Measurements from ENCODE around the gene PKN1. TPM values are rescaled to one million over a fixed set of nuclear protein-coding genes. Genes with fewer than 3 reads are reported as not detected.

PKN1 gene
- total and polyA plus RNA-seq, 5 experiments from 2014 or later, result 45.5 to 200 (median 96.6) TPM

DNA sequence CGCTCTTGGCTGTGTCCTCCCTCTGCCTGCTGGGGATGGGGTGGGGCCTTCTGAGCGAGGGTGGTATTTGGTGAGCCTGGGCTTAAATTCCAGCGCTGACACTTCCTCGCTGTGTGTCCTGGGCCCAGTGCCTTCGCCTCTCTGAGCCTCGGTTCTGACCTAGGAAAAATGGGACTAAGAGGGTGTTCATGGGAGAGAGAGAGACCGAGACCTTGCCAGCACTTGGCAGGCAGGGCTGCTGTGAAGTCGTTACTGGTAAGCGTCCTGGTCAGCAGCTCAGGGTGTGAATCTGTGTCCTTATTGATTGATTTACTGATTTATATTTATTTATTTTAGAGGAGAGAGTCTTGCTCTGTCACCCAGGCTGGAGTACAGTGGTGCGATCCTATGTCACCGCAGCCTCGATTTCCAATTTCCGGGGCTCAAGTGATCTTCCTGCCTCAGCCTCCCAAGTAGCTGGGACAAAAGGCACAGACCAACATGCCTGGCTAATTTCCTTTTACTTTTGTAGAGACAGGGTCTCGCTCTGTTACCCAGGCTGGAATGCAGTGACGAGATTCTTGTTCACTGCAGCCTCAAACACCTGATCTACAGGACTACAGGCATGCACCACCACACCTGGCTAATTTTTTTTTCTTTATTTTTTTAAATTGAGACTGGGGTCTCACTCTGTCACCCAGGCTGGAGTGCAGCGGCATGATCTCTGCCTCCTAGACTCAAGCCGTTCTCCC is 2.4 kb downstream of the PKN1 start:
- ATAC-seq, result no peak
- no peaks in the 10 kb centered on the region for H3K9me3 Mint-ChIP-seq
- H3K27me3 Mint-ChIP-seq, result no peaks in the 10 kb centered on the region
- no peak for DNase-seq
- peaks cover 0 to 19% (median 0%) of the 10 kb centered on the region in 3 donors for H3K36me3 Mint-ChIP-seq
- H3K4me1 Mint-ChIP-seq, result peaks cover 25 to 71% (median 59%) of the 10 kb centered on the region in 4 donors
- H3K27ac Mint-ChIP-seq, result peak overlapping the region; percentile 58 to 95 (median 90)
- peak overlapping the region; percentile 44 to 87 (median 79) for H3K4me3 Mint-ChIP-seq
- POLR2A ChIA-PET, result interaction anchor here (1.0 to 2.2 kb wide), 3 partner anchors 17 to 83 kb away, joined by 3 to 8 read pairs (median 3); partner anchors contain the start of gene DNAJB1

- Mint-ChIP-seq H3K4me1 (peaks cover 28 to 71% (median 60%) of the 10 kb centered on the region in 4 donors), H3K36me3 (peaks cover 0 to 33% (median 7%) of the 10 kb centered on the region in 3 donors), H3K9me3 (no peaks in the 10 kb centered on the region), H3K27me3 (no peaks in the 10 kb centered on the region), H3K4me3 (peak overlapping the region in 9 of 10 donors; percentile 23 to 99 (median 48)), H3K27ac (peak overlapping the region; percentile 55 to 96 (median 86))
- ATAC-seq (no peak), DNase-seq (no peak)
- POLR2A ChIA-PET, result interaction anchor here (0.6 to 1.3 kb wide), 11 partner anchors 10 to 276 kb away, joined by 3 to 11 read pairs (median 4); partner anchors contain the start of gene DNAJB1
Measured at GRCh38 chr19:14437578-14438140, 4.6 kb downstream of the PKN1 start.

DNA sequence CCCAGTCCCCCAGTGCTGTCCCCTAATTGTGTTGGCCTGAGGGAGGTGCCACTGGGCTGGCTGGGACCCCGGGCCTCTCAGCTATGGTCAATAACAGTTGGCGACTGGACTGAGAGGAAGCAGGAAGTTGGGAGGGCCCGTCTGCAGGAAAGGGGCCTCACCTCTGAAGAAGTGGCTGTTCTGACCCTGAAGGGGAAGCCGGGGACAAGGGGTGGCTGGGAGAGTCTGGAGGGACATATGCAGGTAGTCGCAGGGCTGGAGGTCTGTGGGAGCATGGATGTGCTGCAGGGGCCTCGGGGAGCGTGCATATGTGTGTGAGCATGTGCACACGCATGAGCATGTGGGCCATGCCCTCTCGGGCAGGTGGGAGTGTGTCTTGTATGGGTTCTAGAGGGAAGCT is 5.9 kb downstream of the PKN1 start:
- DNase-seq (no peak), ATAC-seq (no peak)
- Mint-ChIP-seq H3K27ac (peak overlapping the region; percentile 87 to 98 (median 91)), H3K36me3 (peaks cover 0 to 44% (median 14%) of the 10 kb centered on the region in 3 donors), H3K27me3 (no peaks in the 10 kb centered on the region), H3K4me1 (peaks cover 28 to 75% (median 61%) of the 10 kb centered on the region in 4 donors), H3K9me3 (no peaks in the 10 kb centered on the region), H3K4me3 (peak overlapping the region; percentile 60 to 100 (median 89))
- POLR2A ChIA-PET, result interaction anchor here (0.6 to 1.3 kb wide), 3 partner anchors 17 to 71 kb away, joined by 4 to 9 read pairs (median 5); no protein-coding TSS in a partner anchor

DNA sequence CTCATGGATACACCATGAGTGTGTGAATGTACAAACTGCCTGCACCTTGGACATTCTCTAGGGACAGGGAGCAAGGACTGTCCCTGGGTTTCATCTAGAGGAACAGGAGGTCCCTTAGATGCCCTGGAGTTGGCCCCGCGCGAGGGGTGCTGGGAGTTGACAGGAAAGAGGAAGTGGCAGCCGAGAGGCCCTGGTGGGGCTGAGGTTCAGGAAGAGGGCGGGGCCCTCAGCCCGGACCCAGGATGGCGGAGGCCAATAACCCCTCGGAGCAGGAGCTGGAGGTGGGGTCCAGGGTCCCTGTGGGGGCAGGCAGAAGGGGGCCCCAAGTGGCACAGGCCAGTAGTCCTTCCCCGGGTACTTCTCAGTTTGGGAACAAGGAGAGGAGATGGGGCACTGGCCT is 6.9 kb downstream of the PKN1 start:
- ATAC-seq, result peak; percentile 98 to 100
- peak overlapping the region; percentile 86 to 100 (median 92) for H3K4me3 Mint-ChIP-seq
- H3K36me3 Mint-ChIP-seq, result peaks cover 4 to 53% (median 18%) of the 10 kb centered on the region in 3 donors
- H3K27ac Mint-ChIP-seq, result peak overlapping the region; percentile 89 to 98 (median 95)
- H3K27me3 Mint-ChIP-seq, result no peaks in the 10 kb centered on the region
- H3K4me1 Mint-ChIP-seq, result peaks cover 26 to 73% (median 56%) of the 10 kb centered on the region in 4 donors
- H3K9me3 Mint-ChIP-seq, result no peaks in the 10 kb centered on the region
- POLR2A ChIA-PET, result interaction anchor here (0.6 to 1.3 kb wide), 7 partner anchors 9 to 76 kb away, joined by 3 to 11 read pairs (median 3); partner anchors contain the start of gene DDX39A
- DNase-seq, result peak; percentile 56 to 85 (median 74)

GRCh38 chr19:14441041-14441938 is 8.2 kb downstream of the PKN1 start:
- peak overlapping the region; percentile 16 to 95 (median 72) for H3K27ac Mint-ChIP-seq

GRCh38 chr19:14442891-14443631 is 10.0 kb downstream of the PKN1 start:
- ATAC-seq, result no peak

More at GRCh38 chr19:14441041-14441938, 8.2 kb downstream of the PKN1 start:
- DNase-seq, result no peak
- POLR2A ChIA-PET, result interaction anchor here (0.8 to 1.4 kb wide), 3 partner anchors 9 to 129 kb away, joined by 3 to 5 read pairs (median 4); partner anchors contain the start of genes DDX39A and PKN1
- Mint-ChIP-seq H3K4me1 (peaks cover 26 to 72% (median 53%) of the 10 kb centered on the region in 4 donors), H3K27me3 (no peaks in the 10 kb centered on the region), H3K36me3 (peaks cover 4 to 54% (median 22%) of the 10 kb centered on the region in 3 donors), H3K9me3 (no peaks in the 10 kb centered on the region), H3K4me3 (peak overlapping the region; percentile 59 to 100 (median 92))
- ATAC-seq, result no peak

GRCh38 chr19:14443632-14444216 is 10.6 kb downstream of the PKN1 start:
- H3K4me3 Mint-ChIP-seq, result peak overlapping the region in 1 of 10 donors; percentile 28
- no peak for ATAC-seq
- H3K9me3 Mint-ChIP-seq, result no peaks in the 10 kb centered on the region
- no peaks in the 10 kb centered on the region for H3K27me3 Mint-ChIP-seq
- peaks cover 4 to 72% (median 32%) of the 10 kb centered on the region in 3 donors for H3K36me3 Mint-ChIP-seq
- peaks cover 24 to 63% (median 37%) of the 10 kb centered on the region in 4 donors for H3K4me1 Mint-ChIP-seq
- DNase-seq, result no peak
- peak overlapping the region in 3 of 10 donors; percentile 15 to 44 (median 15) for H3K27ac Mint-ChIP-seq
- POLR2A ChIA-PET, result interaction anchor here (0.6 kb wide), 1 partner anchor 507 kb away, joined by 6 read pairs; no protein-coding TSS in a partner anchor

More at GRCh38 chr19:14442891-14443631, 10.0 kb downstream of the PKN1 start:
- no peak for DNase-seq
- H3K4me3 Mint-ChIP-seq, result peak overlapping the region in 4 of 10 donors; percentile 11 to 54 (median 23)
- peak overlapping the region in 5 of 10 donors; percentile 31 to 82 (median 56) for H3K27ac Mint-ChIP-seq
- H3K27me3 Mint-ChIP-seq, result no peaks in the 10 kb centered on the region
- no peaks in the 10 kb centered on the region for H3K9me3 Mint-ChIP-seq
- POLR2A ChIA-PET, result interaction anchor here (0.6 kb wide), 1 partner anchor 508 kb away, joined by 6 read pairs; no protein-coding TSS in a partner anchor
- peaks cover 4 to 65% (median 32%) of the 10 kb centered on the region in 3 donors for H3K36me3 Mint-ChIP-seq
- H3K4me1 Mint-ChIP-seq, result peaks cover 23 to 64% (median 40%) of the 10 kb centered on the region in 4 donors

DNA sequence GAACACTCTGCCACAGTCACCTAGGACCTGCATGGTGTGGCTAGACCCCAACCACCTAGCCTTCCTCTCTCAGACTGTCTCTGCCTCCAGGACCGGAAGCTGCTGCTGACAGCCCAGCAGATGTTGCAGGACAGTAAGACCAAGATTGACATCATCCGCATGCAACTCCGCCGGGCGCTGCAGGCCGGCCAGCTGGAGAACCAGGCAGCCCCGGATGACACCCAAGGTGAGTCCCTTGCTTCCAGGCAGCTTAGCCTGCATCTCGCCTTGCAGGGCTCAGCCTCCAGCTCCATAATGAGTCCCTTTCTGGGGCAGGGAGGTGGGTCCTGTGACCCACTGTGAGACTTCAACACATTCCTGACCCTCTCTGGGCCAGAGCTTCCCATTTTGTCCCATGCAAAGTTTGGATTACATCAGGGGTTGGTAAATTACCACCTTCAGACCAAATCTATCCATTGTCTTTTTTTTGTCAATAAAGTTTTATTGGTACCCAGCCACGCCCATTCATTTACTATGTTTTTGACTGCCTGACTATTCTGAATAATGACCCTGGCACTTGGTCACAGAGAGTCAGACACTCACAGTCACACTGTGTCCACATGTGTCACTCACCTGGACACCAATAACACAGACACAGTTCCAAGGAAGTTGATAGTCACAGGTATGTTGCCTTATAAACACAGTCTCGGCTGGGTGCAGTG is 13.4 kb downstream of the PKN1 start:
- ATAC-seq (no peak), DNase-seq (no peak)
- peaks cover 10 to 88% (median 47%) of the 10 kb centered on the region in 3 donors for H3K36me3 Mint-ChIP-seq
- peak overlapping the region in 1 of 10 donors; percentile 38 for H3K4me3 Mint-ChIP-seq
- no peaks in the 10 kb centered on the region for H3K9me3 Mint-ChIP-seq
- H3K27ac Mint-ChIP-seq, result peak overlapping the region in 3 of 10 donors; percentile 7 to 57 (median 44)
- POLR2A ChIA-PET, result interaction anchor here (0.7 kb wide), 1 partner anchor 331 kb away, joined by 3 read pairs; no protein-coding TSS in a partner anchor
- peaks cover 11 to 58% (median 26%) of the 10 kb centered on the region in 4 donors for H3K4me1 Mint-ChIP-seq
- H3K27me3 Mint-ChIP-seq, result no peaks in the 10 kb centered on the region

GRCh38 chr19:14449321-14449720 is 16.2 kb downstream of the PKN1 start:
- peak overlapping the region in 2 of 10 donors; percentile 24 to 67 for H3K27ac Mint-ChIP-seq
- POLR2A ChIA-PET, result no interaction called here
- ATAC-seq (no peak), DNase-seq (no peak)
- no peaks in the 10 kb centered on the region for H3K9me3 Mint-ChIP-seq
- H3K4me3 Mint-ChIP-seq, result no peak overlapping the region
- H3K4me1 Mint-ChIP-seq, result peaks cover 10 to 38% (median 20%) of the 10 kb centered on the region in 4 donors
- H3K27me3 Mint-ChIP-seq, result no peaks in the 10 kb centered on the region
- H3K36me3 Mint-ChIP-seq, result peaks cover 10 to 91% (median 35%) of the 10 kb centered on the region in 3 donors

DNA sequence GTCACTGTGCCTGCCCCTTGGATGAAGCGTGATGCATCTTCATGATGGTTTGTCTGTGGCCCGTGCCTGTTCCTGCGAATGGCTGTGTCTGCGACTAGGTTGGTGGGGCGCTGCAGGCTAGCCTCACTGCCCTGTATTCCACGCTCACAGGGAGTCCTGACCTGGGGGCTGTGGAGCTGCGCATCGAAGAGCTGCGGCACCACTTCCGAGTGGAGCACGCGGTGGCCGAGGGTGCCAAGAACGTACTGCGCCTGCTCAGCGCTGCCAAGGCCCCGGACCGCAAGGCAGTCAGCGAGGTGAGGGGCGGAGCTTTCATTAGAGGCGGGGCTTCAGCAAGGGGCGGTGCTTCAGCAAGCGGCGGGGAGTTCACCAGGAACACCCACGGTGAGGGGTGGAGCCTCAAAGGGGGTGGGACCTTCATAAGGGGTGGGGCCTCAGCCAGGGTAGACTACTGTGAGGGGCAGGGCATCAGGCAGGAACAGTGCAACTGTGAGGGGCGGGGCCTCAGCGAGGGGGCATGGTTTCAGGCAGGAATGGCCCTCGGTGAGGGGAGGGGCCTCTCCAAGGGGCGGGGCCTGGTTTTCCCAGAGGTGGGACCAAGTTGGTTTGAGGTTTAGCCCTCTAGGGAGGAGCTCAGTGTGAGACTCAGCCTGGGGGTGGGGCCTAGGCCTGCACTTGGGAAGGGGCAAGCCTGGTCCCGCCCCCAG is 17.2 kb downstream of the PKN1 start:
- peaks cover 7 to 32% (median 15%) of the 10 kb centered on the region in 4 donors for H3K4me1 Mint-ChIP-seq
- peak; percentile 79 to 99 for ATAC-seq
- peak in 8 of 10 donors; percentile 25 to 65 (median 58) for DNase-seq
- POLR2A ChIA-PET, result interaction anchor here (0.6 to 1.0 kb wide), 2 partner anchors 17 to 1256 kb away, joined by 3 read pairs; no protein-coding TSS in a partner anchor
- peaks cover 6 to 92% (median 33%) of the 10 kb centered on the region in 3 donors for H3K36me3 Mint-ChIP-seq
- peak overlapping the region in 5 of 10 donors; percentile 25 to 69 (median 46) for H3K27ac Mint-ChIP-seq
- H3K9me3 Mint-ChIP-seq, result no peaks in the 10 kb centered on the region
- H3K27me3 Mint-ChIP-seq, result no peaks in the 10 kb centered on the region
- no peak overlapping the region for H3K4me3 Mint-ChIP-seq

All from naive thymus-derived CD8-positive, alpha-beta T cell (primary cell).